HCT116 (cell line): ENCODE results near the gene RAB33B. TPM values are rescaled to one million over a fixed set of nuclear protein-coding genes. Genes with fewer than 3 reads are reported as not detected.

ENCODE experiments used
- ATAC-seq: fragments of 200-7000 bp; cut with Tn5 transposase; 2 replicates; pipeline ENCODE4 v1.9.1; 2020; ENCODE audit warnings: mild to moderate bottlenecking, moderate library complexity
- BruUV-seq: library from RNA; stranded (reverse); fragments of 400-500 nt; replicated peaks from 2 replicates; lab custom pipeline; 2021; lab: Mats Ljungman, UMichigan
- CTCF ChIA-PET: fragments of 300-600 bp; sonication (Branson Sonifier 250); formaldehyde crosslinking; loops from one replicate; lab custom pipeline; 2021; ENCODE audit warnings: antibody characterized with exemption; lab: Charles Lee
- POLR2A ChIA-PET: fragments of 300-600, 350-600 bp; sonication (Branson Sonifier 250); formaldehyde crosslinking; loops from one replicate; lab custom pipeline; 2021; ENCODE audit warnings: antibody characterized with exemption; lab: Charles Lee
- RAD21 ChIA-PET, 2 experiments: fragments of 300-600 bp; sonication (Branson Sonifier 250); formaldehyde crosslinking; loops; one replicate each; lab custom pipeline; 2023; ENCODE audit warnings: low total read pairs in 2 of 2; ENCODE audit not compliant: uncharacterized antibody in 2 of 2, unreplicated experiment in 2 of 2, low non-redundant PET in 1 of 2; lab: Charles Lee
- DNase-seq: peaks from one replicate; pipeline ENCODE4 v3.0.0-alpha.2; 2010; ENCODE audit warnings: low read depth, low spot score
- H2AFZ ChIP-seq: fragments of 200-600 bp; shearing (Covaris generic), sonication (generic); 2 replicates; pipeline ENCODE4 v1.6.1; 2017; ENCODE audit warnings: low read depth, mixed run types, mixed read lengths, antibody characterized with exemption, low read length; ENCODE audit not compliant: poor library complexity, severe bottlenecking
- H3K27ac ChIP-seq: 2 replicates; pipeline ENCODE4 v1.5.1; 2012; ENCODE audit warnings: low read depth, low read length
- H3K27me3 ChIP-seq: fragments of 200-600 bp; sonication (generic); 2 replicates; pipeline ENCODE4 v1.6.1; 2016; ENCODE audit warnings: mixed run types, low read length, mixed read lengths; ENCODE audit not compliant: insufficient read depth
- H3K36me3 ChIP-seq, 2 experiments: fragments of 200-500 bp in 1 of 2; fragments of 200-600 bp in 1 of 2; sonication (Bioruptor generic) in 1 of 2; sonication (generic) in 1 of 2; 2 replicates each; pipeline versions ENCODE4 v1.5.1 to v1.6.1; 2014 to 2016; ENCODE audit warnings: low read length in 2 of 2, inconsistent platforms in 1 of 2, mixed read lengths in 1 of 2, mixed run types in 1 of 2; ENCODE audit not compliant: insufficient read depth in 2 of 2, control insufficient read depth in 1 of 2
- H3K4me1 ChIP-seq, 2 experiments: fragments of 200-600 bp in 1 of 2; sonication (generic) in 1 of 2; 2 replicates each; pipeline versions ENCODE4 v1.5.1 to v1.6.1; 2012 to 2017; ENCODE audit warnings: low read length in 2 of 2, inconsistent platforms in 1 of 2, mild to moderate bottlenecking in 1 of 2, mixed read lengths in 1 of 2, mixed run types in 1 of 2, moderate library complexity in 1 of 2; ENCODE audit not compliant: insufficient read depth in 2 of 2, control insufficient read depth in 1 of 2
- H3K4me2 ChIP-seq: fragments of 200-600 bp; sonication (generic); 2 replicates; pipeline ENCODE4 v1.6.1; 2017; ENCODE audit warnings: mixed run types, low read length, mixed read lengths
- H3K4me3 ChIP-seq, 2 experiments: fragments of 200-600 bp in 1 of 2; sonication (generic) in 1 of 2; replicated peaks in 1 of 2; 2 replicates each; pipeline ENCODE4 v1.5.1; 2011 to 2016; ENCODE audit warnings: low read length in 2 of 2, control low read depth in 1 of 2, low read depth in 1 of 2, mild to moderate bottlenecking in 1 of 2, mixed read lengths in 1 of 2, mixed run types in 1 of 2
- H3K79me2 ChIP-seq: fragments of 200-600 bp; sonication (generic); 2 replicates; pipeline ENCODE4 v1.6.1; 2017; ENCODE audit warnings: mild to moderate bottlenecking, mixed run types, low read length, moderate library complexity, mixed read lengths; ENCODE audit not compliant: insufficient read depth
- H3K9ac ChIP-seq: fragments of 200-600 bp; sonication (generic); 2 replicates; pipeline ENCODE4 v1.6.1; 2016; ENCODE audit warnings: low read length, mixed read lengths
- H3K9me2 ChIP-seq: fragments of 200-600 bp; sonication (generic), shearing (Covaris generic); 2 replicates; pipeline ENCODE4 v1.6.1; 2017; ENCODE audit warnings: mixed run types, mild to moderate bottlenecking, moderate library complexity; ENCODE audit not compliant: insufficient read depth
- H3K9me3 ChIP-seq, 2 experiments: fragments of 200-500 bp in 1 of 2; fragments of 200-600 bp in 1 of 2; sonication (Bioruptor generic) in 1 of 2; sonication (generic) in 1 of 2; 2 replicates each; pipeline ENCODE4 v1.6.1; 2014 to 2017; ENCODE audit warnings: low read length in 2 of 2, mixed read lengths in 2 of 2, inconsistent platforms in 1 of 2, low read depth in 1 of 2, mild to moderate bottlenecking in 1 of 2, mixed run types in 1 of 2, moderate library complexity in 1 of 2; ENCODE audit not compliant: control insufficient read depth in 1 of 2, insufficient read depth in 1 of 2
- H4K20me1 ChIP-seq: fragments of 200-600 bp; sonication (generic), shearing (Covaris generic); 2 replicates; pipeline ENCODE4 v1.6.1; 2017; ENCODE audit warnings: mixed run types, mild to moderate bottlenecking, moderate library complexity; ENCODE audit not compliant: insufficient read depth
- ATF3 ChIP-seq: IDR thresholded peaks from 2 replicates; pipeline ENCODE4 v1.6.1; 2012
- CBX3 ChIP-seq: IDR thresholded peaks from 2 replicates; pipeline ENCODE4 v1.6.1; 2012; ENCODE audit warnings: low read depth
- CEBPB ChIP-seq: IDR thresholded peaks from 2 replicates; pipeline ENCODE4 v1.6.1; 2012; ENCODE audit warnings: low read depth
- EGR1 ChIP-seq: IDR thresholded peaks from 2 replicates; pipeline ENCODE4 v1.6.1; 2012; ENCODE audit warnings: low read depth
- ELF1 ChIP-seq: IDR thresholded peaks from 2 replicates; pipeline ENCODE4 v1.6.1; 2012; ENCODE audit warnings: low read depth, borderline replicate concordance
- EZH2phosphoT487 ChIP-seq: fragments of 200-600 bp; IDR thresholded peaks from 2 replicates; pipeline ENCODE4 v1.6.1; 2018; ENCODE audit warnings: antibody characterized with exemption, borderline replicate concordance
- FOSL1 ChIP-seq: IDR thresholded peaks from 2 replicates; pipeline ENCODE4 v1.6.1; 2012; ENCODE audit warnings: low read depth
- JUND ChIP-seq: IDR thresholded peaks from 2 replicates; pipeline ENCODE4 v1.6.1; 2012
- MAX ChIP-seq: IDR thresholded peaks from 2 replicates; pipeline ENCODE4 v1.6.1; 2012
- POLR2A ChIP-seq: IDR thresholded peaks from 2 replicates; pipeline ENCODE4 v1.7.0; 2011; ENCODE audit warnings: borderline replicate concordance; ENCODE audit not compliant: insufficient read depth, insufficient read length; ENCODE audit errors: extremely low read depth
- POLR2AphosphoS5 ChIP-seq: IDR thresholded peaks from 2 replicates; pipeline ENCODE4 v1.6.1; 2011; ENCODE audit warnings: mild to moderate bottlenecking, low read depth, low read length, moderate library complexity
- RAD21 ChIP-seq: IDR thresholded peaks from 2 replicates; pipeline ENCODE4 v1.6.1; 2012; ENCODE audit warnings: low read depth, mild to moderate bottlenecking
- REST ChIP-seq: IDR thresholded peaks from 2 replicates; pipeline ENCODE4 v1.6.1; 2012; ENCODE audit warnings: low read depth
- SIN3A ChIP-seq: IDR thresholded peaks from 2 replicates; pipeline ENCODE4 v1.6.1; 2012; ENCODE audit warnings: low read depth
- SP1 ChIP-seq: IDR thresholded peaks from 2 replicates; pipeline ENCODE4 v1.6.1; 2012; ENCODE audit warnings: low read depth
- SRF ChIP-seq: IDR thresholded peaks from 2 replicates; pipeline ENCODE4 v1.6.1; 2012; ENCODE audit warnings: low read depth
- TCF7L2 ChIP-seq: IDR thresholded peaks from 2 replicates; pipeline ENCODE4 v1.7.0; 2011; ENCODE audit warnings: borderline replicate concordance, inconsistent platforms; ENCODE audit not compliant: insufficient read depth, insufficient read length; ENCODE audit errors: extremely low read depth
- YY1 ChIP-seq: IDR thresholded peaks from 2 replicates; pipeline ENCODE4 v1.6.1; 2011; ENCODE audit warnings: low read length, low read depth, moderate library complexity, mild to moderate bottlenecking; ENCODE audit not compliant: insufficient replicate concordance; ENCODE audit errors: extremely low read depth
- ZFX ChIP-seq: fragments of 450-650 bp; IDR thresholded peaks from 2 replicates; pipeline ENCODE4 v1.6.1; 2017
- intact Hi-C: fragments of 100-400 bp; cut with micrococcal nuclease; formaldehyde crosslinking; loops from 2 replicates; pipeline ENCODE4 v1.10.0; 2022
- total RNA-seq: library from RNA; stranded (reverse); gene quantifications from one replicate; pipeline ENCODE4 v1.2.1, GENCODE V29; 2021; ENCODE audit not compliant: unreplicated experiment

Gene RAB33B
- total RNA-seq, 1 experiment from 2014 or later = 5.4 TPM

- intact Hi-C loops = no loop called here
- ATAC-seq (no peak), DNase-seq (no peak)
- Histone ChIP-seq H3K27ac (no peak overlapping the region), H2AFZ (no peak overlapping the region), H3K4me1 (no peaks in the 10 kb centered on the region), H3K4me3 (no peak overlapping the region), H3K36me3 (peaks cover 3 to 16% of the 10 kb centered on the region in 2 experiments; a peak in 3 of 4 replicates), H3K79me2 (no peaks in the 10 kb centered on the region), H3K9me3 (no peaks in the 10 kb centered on the region), H3K9ac (no peak overlapping the region), H4K20me1 (no peaks in the 10 kb centered on the region), H3K4me2 (no peak overlapping the region), H3K27me3 (no peaks in the 10 kb centered on the region), H3K9me2 (no peaks in the 10 kb centered on the region)
- ChIA-PET RAD21 (no interaction called here), POLR2A (no interaction called here), CTCF (interaction anchor here (1.3 kb wide), 1 partner anchor 16 kb away, joined by 3 read pairs; no protein-coding TSS in a partner anchor)
- TF ChIP-seq SRF = no peak
- TF ChIP-seq CEBPB = no peak
- TF ChIP-seq CBX3 = no peak
- no peak for TF ChIP-seq SP1
- no peak for TF ChIP-seq REST
- TF ChIP-seq EGR1 = no peak
- TF ChIP-seq POLR2AphosphoS5 = no peak
- no peak for TF ChIP-seq FOSL1
- no peak for TF ChIP-seq MAX
- TF ChIP-seq RAD21 = no peak
- no peak for TF ChIP-seq EZH2phosphoT487
- no peak for TF ChIP-seq POLR2A
- TF ChIP-seq YY1 = no peak
- no peak for TF ChIP-seq ZFX
- no peak for TF ChIP-seq ATF3
- TF ChIP-seq SIN3A = no peak
- no peak for TF ChIP-seq ELF1
- no peak for TF ChIP-seq JUND
- no peak for TF ChIP-seq TCF7L2
- no TSS peak for BruUV-seq
These were observed 71.5 kb downstream of the RAB33B start for GRCh38 chr4:139525414-139525813.
